Measurements from ENCODE around the gene GALNTL6. TPM values are rescaled to one million over a fixed set of nuclear protein-coding genes. Genes with fewer than 3 reads are reported as not detected.

The GALNTL6 gene
- total and polyA plus RNA-seq, 2 of the 4 experiments (the other 2 are of a cell fraction) = under 0.01 TPM; not detected in 1

DNA sequence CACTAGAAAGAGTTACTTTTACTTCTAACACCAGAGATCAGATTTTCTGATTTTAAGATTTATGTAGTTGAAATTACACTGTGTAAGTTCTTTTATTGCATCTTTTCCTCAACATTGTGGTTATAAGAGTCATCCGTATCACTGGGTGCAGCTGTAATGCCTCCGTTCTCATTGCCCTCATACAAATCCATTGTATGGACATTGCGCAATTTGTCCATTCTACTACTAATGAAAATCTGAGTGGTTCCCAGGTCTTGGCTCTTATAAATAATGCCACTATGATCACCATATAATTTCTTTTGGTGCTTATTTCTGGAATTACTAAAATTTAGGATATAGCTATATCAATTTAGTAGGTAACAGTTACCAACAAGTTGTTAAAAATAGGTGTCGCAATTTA lies 741.4 kb downstream of the GALNTL6 start:
- Histone ChIP-seq H3K4me3 (ENCODE audit: insufficient read depth, low read depth, low read length) (no peak overlapping the region), H2AK9ac (replicated peaks; ENCODE audit: low read depth, low read length, poor library complexity) (no peak overlapping the region), H3K9ac (ENCODE audit: low read depth, low read length) (no peak overlapping the region), H4K91ac (ENCODE audit: insufficient read depth, low read depth, low read length) (no peak overlapping the region), H3K9me3 (ENCODE audit: control insufficient read depth, insufficient read depth, low read length) (no peaks in the 10 kb centered on the region), H3K9me1 (ENCODE audit: insufficient read depth, low read length) (no peaks in the 10 kb centered on the region), H4K8ac (ENCODE audit: low read depth in 2 of 2, low read length in 2 of 2) (no peak overlapping the region), H3K27ac (ENCODE audit: insufficient read depth, low read length) (no peak overlapping the region), H3K79me1 (ENCODE audit: low read depth in 1 of 2, low read length in 2 of 2) (no peaks in the 10 kb centered on the region), H4K20me1 (ENCODE audit: insufficient read depth, low read length) (no peaks in the 10 kb centered on the region), H3K56ac (ENCODE audit: extremely low read depth, insufficient read depth, low read length) (no peak overlapping the region), H3K4me1 (ENCODE audit: control insufficient read depth, insufficient read depth, low read length) (no peaks in the 10 kb centered on the region), H4K5ac (ENCODE audit: low read depth, low read length) (no peak overlapping the region), H2BK20ac (ENCODE audit: low read depth, low read length) (no peak overlapping the region), H2BK15ac (ENCODE audit: low read depth, low read length) (no peak overlapping the region), H2BK120ac (ENCODE audit: low read depth, low read length) (no peak overlapping the region), H3K18ac (ENCODE audit: low read depth, low read length) (no peak overlapping the region), H3K4ac (ENCODE audit: low read depth, low read length) (no peak overlapping the region), H3K14ac (replicated peaks; ENCODE audit: low read depth, low read length) (no peak overlapping the region), H2AFZ (replicated peaks; ENCODE audit: low read length, poor library complexity) (no peak overlapping the region), H2AK5ac (ENCODE audit: low read depth, low read length) (no peak overlapping the region), H2BK5ac (ENCODE audit: low read depth, low read length, poor library complexity, severe bottlenecking) (no peak overlapping the region), H3K36me3 (ENCODE audit: control insufficient read depth, insufficient read depth, low read length) (no peaks in the 10 kb centered on the region), H3K4me2 (ENCODE audit: low read depth, low read length) (no peak overlapping the region), H3K27me3 (ENCODE audit: control insufficient read depth, insufficient read depth, low read length) (no peaks in the 10 kb centered on the region), H3K23ac (ENCODE audit: low read depth, low read length) (no peak overlapping the region)
- in situ Hi-C loops (cut with MboI; ENCODE audit: low sequenced_read_pairs) (no loop called here), dilution Hi-C loops (cut with HindIII; ENCODE audit: low sequenced_read_pairs, unreplicated experiment) (no loop called here), intact Hi-C loops (cut with micrococcal nuclease) (no loop called here)
- TF ChIP-seq CEBPB (IDR thresholded peaks at IDR 0.05; ENCODE audit: low read depth, low read length) = peak; percentile 89
- TF ChIP-seq, protein P1, sequence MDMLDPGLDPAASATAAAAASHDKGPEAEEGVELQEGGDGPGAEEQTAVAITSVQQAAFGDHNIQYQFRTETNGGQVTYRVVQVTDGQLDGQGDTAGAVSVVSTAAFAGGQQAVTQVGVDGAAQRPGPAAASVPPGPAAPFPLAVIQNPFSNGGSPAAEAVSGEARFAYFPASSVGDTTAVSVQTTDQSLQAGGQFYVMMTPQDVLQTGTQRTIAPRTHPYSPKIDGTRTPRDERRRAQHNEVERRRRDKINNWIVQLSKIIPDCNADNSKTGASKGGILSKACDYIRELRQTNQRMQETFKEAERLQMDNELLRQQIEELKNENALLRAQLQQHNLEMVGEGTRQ (IDR thresholded peaks at IDR 0.05; ENCODE audit: low read depth, low read length) = no peak
- DNase-seq (no peak), ATAC-seq (ENCODE audit: low read depth) (no peak)
- WGBS, 2 experiments (ENCODE audit: extremely low coverage in 2 of 2, insufficient read length in 1 of 2) = no CpG with 5 or more reads among the region's 4 CpGs
- no TSS peak for BruUV-seq (replicated peaks)
- POLR2A ChIA-PET (ENCODE audit: unreplicated experiment) = no interaction called here
- CTCF ChIA-PET = no interaction called here
